HCT116 (cell line): ENCODE measurements around the gene PLCB4. TPM values are rescaled to one million over a fixed set of nuclear protein-coding genes. Genes with fewer than 3 reads are reported as not detected.

ENCODE experiments used
- ATAC-seq: fragments of 200-7000 bp; cut with Tn5 transposase; 2 replicates; pipeline ENCODE4 v1.9.1; 2020; ENCODE audit warnings: mild to moderate bottlenecking, moderate library complexity
- BruUV-seq: library from RNA; stranded (reverse); fragments of 400-500 nt; replicated peaks from 2 replicates; lab custom pipeline; 2021; lab: Mats Ljungman, UMichigan
- CTCF ChIA-PET: fragments of 300-600 bp; sonication (Branson Sonifier 250); formaldehyde crosslinking; loops from one replicate; lab custom pipeline; 2021; ENCODE audit warnings: antibody characterized with exemption; lab: Charles Lee
- POLR2A ChIA-PET: fragments of 300-600, 350-600 bp; sonication (Branson Sonifier 250); formaldehyde crosslinking; loops from one replicate; lab custom pipeline; 2021; ENCODE audit warnings: antibody characterized with exemption; lab: Charles Lee
- RAD21 ChIA-PET, 2 experiments: fragments of 300-600 bp; sonication (Branson Sonifier 250); formaldehyde crosslinking; loops; one replicate each; lab custom pipeline; 2023; ENCODE audit warnings: low total read pairs in 2 of 2; ENCODE audit not compliant: uncharacterized antibody in 2 of 2, unreplicated experiment in 2 of 2, low non-redundant PET in 1 of 2; lab: Charles Lee
- DNase-seq: peaks from one replicate; pipeline ENCODE4 v3.0.0-alpha.2; 2010; ENCODE audit warnings: low read depth, low spot score
- H2AFZ ChIP-seq: fragments of 200-600 bp; shearing (Covaris generic), sonication (generic); 2 replicates; pipeline ENCODE4 v1.6.1; 2017; ENCODE audit warnings: low read depth, mixed run types, mixed read lengths, antibody characterized with exemption, low read length; ENCODE audit not compliant: poor library complexity, severe bottlenecking
- H3K27ac ChIP-seq: 2 replicates; pipeline ENCODE4 v1.5.1; 2012; ENCODE audit warnings: low read depth, low read length
- H3K27me3 ChIP-seq: fragments of 200-600 bp; sonication (generic); 2 replicates; pipeline ENCODE4 v1.6.1; 2016; ENCODE audit warnings: mixed run types, low read length, mixed read lengths; ENCODE audit not compliant: insufficient read depth
- H3K36me3 ChIP-seq, 2 experiments: fragments of 200-500 bp in 1 of 2; fragments of 200-600 bp in 1 of 2; sonication (Bioruptor generic) in 1 of 2; sonication (generic) in 1 of 2; 2 replicates each; pipeline versions ENCODE4 v1.5.1 to v1.6.1; 2014 to 2016; ENCODE audit warnings: low read length in 2 of 2, inconsistent platforms in 1 of 2, mixed read lengths in 1 of 2, mixed run types in 1 of 2; ENCODE audit not compliant: insufficient read depth in 2 of 2, control insufficient read depth in 1 of 2
- H3K4me1 ChIP-seq, 2 experiments: fragments of 200-600 bp in 1 of 2; sonication (generic) in 1 of 2; 2 replicates each; pipeline versions ENCODE4 v1.5.1 to v1.6.1; 2012 to 2017; ENCODE audit warnings: low read length in 2 of 2, inconsistent platforms in 1 of 2, mild to moderate bottlenecking in 1 of 2, mixed read lengths in 1 of 2, mixed run types in 1 of 2, moderate library complexity in 1 of 2; ENCODE audit not compliant: insufficient read depth in 2 of 2, control insufficient read depth in 1 of 2
- H3K4me2 ChIP-seq: fragments of 200-600 bp; sonication (generic); 2 replicates; pipeline ENCODE4 v1.6.1; 2017; ENCODE audit warnings: mixed run types, low read length, mixed read lengths
- H3K4me3 ChIP-seq, 2 experiments: fragments of 200-600 bp in 1 of 2; sonication (generic) in 1 of 2; replicated peaks in 1 of 2; 2 replicates each; pipeline ENCODE4 v1.5.1; 2011 to 2016; ENCODE audit warnings: low read length in 2 of 2, control low read depth in 1 of 2, low read depth in 1 of 2, mild to moderate bottlenecking in 1 of 2, mixed read lengths in 1 of 2, mixed run types in 1 of 2
- H3K79me2 ChIP-seq: fragments of 200-600 bp; sonication (generic); 2 replicates; pipeline ENCODE4 v1.6.1; 2017; ENCODE audit warnings: mild to moderate bottlenecking, mixed run types, low read length, moderate library complexity, mixed read lengths; ENCODE audit not compliant: insufficient read depth
- H3K9ac ChIP-seq: fragments of 200-600 bp; sonication (generic); 2 replicates; pipeline ENCODE4 v1.6.1; 2016; ENCODE audit warnings: low read length, mixed read lengths
- H3K9me2 ChIP-seq: fragments of 200-600 bp; sonication (generic), shearing (Covaris generic); 2 replicates; pipeline ENCODE4 v1.6.1; 2017; ENCODE audit warnings: mixed run types, mild to moderate bottlenecking, moderate library complexity; ENCODE audit not compliant: insufficient read depth
- H3K9me3 ChIP-seq, 2 experiments: fragments of 200-500 bp in 1 of 2; fragments of 200-600 bp in 1 of 2; sonication (Bioruptor generic) in 1 of 2; sonication (generic) in 1 of 2; 2 replicates each; pipeline ENCODE4 v1.6.1; 2014 to 2017; ENCODE audit warnings: low read length in 2 of 2, mixed read lengths in 2 of 2, inconsistent platforms in 1 of 2, low read depth in 1 of 2, mild to moderate bottlenecking in 1 of 2, mixed run types in 1 of 2, moderate library complexity in 1 of 2; ENCODE audit not compliant: control insufficient read depth in 1 of 2, insufficient read depth in 1 of 2
- H4K20me1 ChIP-seq: fragments of 200-600 bp; sonication (generic), shearing (Covaris generic); 2 replicates; pipeline ENCODE4 v1.6.1; 2017; ENCODE audit warnings: mixed run types, mild to moderate bottlenecking, moderate library complexity; ENCODE audit not compliant: insufficient read depth
- CBX3 ChIP-seq: IDR thresholded peaks from 2 replicates; pipeline ENCODE4 v1.6.1; 2012; ENCODE audit warnings: low read depth
- CEBPB ChIP-seq: IDR thresholded peaks from 2 replicates; pipeline ENCODE4 v1.6.1; 2012; ENCODE audit warnings: low read depth
- ELF1 ChIP-seq: IDR thresholded peaks from 2 replicates; pipeline ENCODE4 v1.6.1; 2012; ENCODE audit warnings: low read depth, borderline replicate concordance
- EZH2phosphoT487 ChIP-seq: fragments of 200-600 bp; IDR thresholded peaks from 2 replicates; pipeline ENCODE4 v1.6.1; 2018; ENCODE audit warnings: antibody characterized with exemption, borderline replicate concordance
- POLR2A ChIP-seq: IDR thresholded peaks from 2 replicates; pipeline ENCODE4 v1.7.0; 2011; ENCODE audit warnings: borderline replicate concordance; ENCODE audit not compliant: insufficient read depth, insufficient read length; ENCODE audit errors: extremely low read depth
- SIN3A ChIP-seq: IDR thresholded peaks from 2 replicates; pipeline ENCODE4 v1.6.1; 2012; ENCODE audit warnings: low read depth
- YY1 ChIP-seq: IDR thresholded peaks from 2 replicates; pipeline ENCODE4 v1.6.1; 2011; ENCODE audit warnings: low read length, low read depth, moderate library complexity, mild to moderate bottlenecking; ENCODE audit not compliant: insufficient replicate concordance; ENCODE audit errors: extremely low read depth
- intact Hi-C: fragments of 100-400 bp; cut with micrococcal nuclease; formaldehyde crosslinking; loops from 2 replicates; pipeline ENCODE4 v1.10.0; 2022
- total RNA-seq: library from RNA; stranded (reverse); gene quantifications from one replicate; pipeline ENCODE4 v1.2.1, GENCODE V29; 2021; ENCODE audit not compliant: unreplicated experiment
- TF ChIP-seq, protein P1 (sequence below): IDR thresholded peaks from 2 replicates; pipeline ENCODE4 v1.6.1; 2012
- TF ChIP-seq, protein P2 (sequence below): IDR thresholded peaks from 2 replicates; pipeline ENCODE4 v1.6.1; 2011; ENCODE audit warnings: mild to moderate bottlenecking, low read length, moderate library complexity; ENCODE audit not compliant: insufficient replicate concordance; ENCODE audit errors: extremely low read depth
- TF ChIP-seq, protein P3 (sequence below), 3 experiments: fragments of 200-600 bp in 1 of 3; sonication (generic) in 1 of 3; IDR thresholded peaks in 2 of 3; conservative IDR thresholded peaks in 1 of 3; 2 replicates each; pipeline ENCODE4 v1.5.1; 2012 to 2017; ENCODE audit warnings: low read depth in 2 of 3, low read length in 2 of 3, antibody characterized with exemption in 1 of 3, borderline replicate concordance in 1 of 3, control low read depth in 1 of 3, mild to moderate bottlenecking in 1 of 3, mixed read lengths in 1 of 3, mixed run types in 1 of 3, moderate library complexity in 1 of 3; ENCODE audit not compliant: insufficient read depth in 1 of 3
- TF ChIP-seq, protein P4 (sequence below): IDR thresholded peaks from 2 replicates; pipeline ENCODE4 v1.6.1; 2012; ENCODE audit warnings: low read depth

The PLCB4 gene
- total RNA-seq, 1 experiment from 2014 or later, result 2.5 TPM

DNA sequence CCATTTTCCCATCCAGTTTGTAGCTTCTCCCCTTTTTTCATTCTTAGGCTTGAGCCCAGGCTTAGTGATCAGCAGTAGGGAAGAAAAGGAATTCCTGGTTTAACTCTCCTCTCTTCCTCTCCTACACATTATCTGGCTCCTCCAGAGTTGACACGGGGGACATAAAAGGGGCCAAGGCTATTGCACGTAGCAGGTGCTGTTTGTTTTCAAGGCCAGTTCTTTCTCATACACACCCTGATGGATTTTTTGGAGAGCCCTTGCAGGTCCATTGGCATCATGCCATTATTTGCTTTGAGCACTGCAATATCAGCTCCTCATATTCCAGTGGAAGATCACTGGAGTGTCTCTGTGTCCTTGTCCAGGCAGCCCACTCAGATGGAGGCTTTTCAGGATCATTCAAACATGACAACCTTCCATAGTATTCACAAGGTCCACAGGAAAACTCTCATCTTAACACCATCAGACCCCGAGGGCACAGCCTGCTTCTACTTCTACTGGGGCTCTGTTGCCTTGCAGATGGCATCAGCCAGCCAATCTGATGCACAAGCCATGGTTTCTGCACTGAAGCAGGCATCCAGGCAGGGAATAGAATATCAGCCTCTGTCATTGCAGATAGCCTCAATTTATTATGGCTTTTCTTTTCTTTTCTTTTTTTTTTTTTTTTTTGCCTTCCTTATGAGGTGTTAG is 18.8 kb downstream of the PLCB4 start:
- H3K27ac ChIP-seq, result no peak overlapping the region
- RAD21 ChIA-PET, result no interaction called here
- TF ChIP-seq CBX3 (no peak), SIN3A (no peak), ELF1 (no peak), YY1 (no peak), POLR2A (no peak), EZH2phosphoT487 (no peak), CEBPB (no peak)
- TF ChIP-seq, protein P1, sequence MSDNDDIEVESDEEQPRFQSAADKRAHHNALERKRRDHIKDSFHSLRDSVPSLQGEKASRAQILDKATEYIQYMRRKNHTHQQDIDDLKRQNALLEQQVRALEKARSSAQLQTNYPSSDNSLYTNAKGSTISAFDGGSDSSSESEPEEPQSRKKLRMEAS, result no peak
- TF ChIP-seq, protein P2, sequence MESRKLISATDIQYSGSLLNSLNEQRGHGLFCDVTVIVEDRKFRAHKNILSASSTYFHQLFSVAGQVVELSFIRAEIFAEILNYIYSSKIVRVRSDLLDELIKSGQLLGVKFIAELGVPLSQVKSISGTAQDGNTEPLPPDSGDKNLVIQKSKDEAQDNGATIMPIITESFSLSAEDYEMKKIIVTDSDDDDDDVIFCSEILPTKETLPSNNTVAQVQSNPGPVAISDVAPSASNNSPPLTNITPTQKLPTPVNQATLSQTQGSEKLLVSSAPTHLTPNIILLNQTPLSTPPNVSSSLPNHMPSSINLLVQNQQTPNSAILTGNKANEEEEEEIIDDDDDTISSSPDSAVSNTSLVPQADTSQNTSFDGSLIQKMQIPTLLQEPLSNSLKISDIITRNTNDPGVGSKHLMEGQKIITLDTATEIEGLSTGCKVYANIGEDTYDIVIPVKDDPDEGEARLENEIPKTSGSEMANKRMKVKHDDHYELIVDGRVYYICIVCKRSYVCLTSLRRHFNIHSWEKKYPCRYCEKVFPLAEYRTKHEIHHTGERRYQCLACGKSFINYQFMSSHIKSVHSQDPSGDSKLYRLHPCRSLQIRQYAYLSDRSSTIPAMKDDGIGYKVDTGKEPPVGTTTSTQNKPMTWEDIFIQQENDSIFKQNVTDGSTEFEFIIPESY, result no peak
- TF ChIP-seq, protein P3, sequence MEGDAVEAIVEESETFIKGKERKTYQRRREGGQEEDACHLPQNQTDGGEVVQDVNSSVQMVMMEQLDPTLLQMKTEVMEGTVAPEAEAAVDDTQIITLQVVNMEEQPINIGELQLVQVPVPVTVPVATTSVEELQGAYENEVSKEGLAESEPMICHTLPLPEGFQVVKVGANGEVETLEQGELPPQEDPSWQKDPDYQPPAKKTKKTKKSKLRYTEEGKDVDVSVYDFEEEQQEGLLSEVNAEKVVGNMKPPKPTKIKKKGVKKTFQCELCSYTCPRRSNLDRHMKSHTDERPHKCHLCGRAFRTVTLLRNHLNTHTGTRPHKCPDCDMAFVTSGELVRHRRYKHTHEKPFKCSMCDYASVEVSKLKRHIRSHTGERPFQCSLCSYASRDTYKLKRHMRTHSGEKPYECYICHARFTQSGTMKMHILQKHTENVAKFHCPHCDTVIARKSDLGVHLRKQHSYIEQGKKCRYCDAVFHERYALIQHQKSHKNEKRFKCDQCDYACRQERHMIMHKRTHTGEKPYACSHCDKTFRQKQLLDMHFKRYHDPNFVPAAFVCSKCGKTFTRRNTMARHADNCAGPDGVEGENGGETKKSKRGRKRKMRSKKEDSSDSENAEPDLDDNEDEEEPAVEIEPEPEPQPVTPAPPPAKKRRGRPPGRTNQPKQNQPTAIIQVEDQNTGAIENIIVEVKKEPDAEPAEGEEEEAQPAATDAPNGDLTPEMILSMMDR (IDR thresholded peaks at IDR 0.05 in 2 of 3, conservative IDR thresholded peaks at IDR 0.05 in 1 of 3; ENCODE audit: borderline replicate concordance in 1 of 3, insufficient read depth in 1 of 3, low read depth in 2 of 3, low read length in 2 of 3), result no peak
- TF ChIP-seq, protein P4, sequence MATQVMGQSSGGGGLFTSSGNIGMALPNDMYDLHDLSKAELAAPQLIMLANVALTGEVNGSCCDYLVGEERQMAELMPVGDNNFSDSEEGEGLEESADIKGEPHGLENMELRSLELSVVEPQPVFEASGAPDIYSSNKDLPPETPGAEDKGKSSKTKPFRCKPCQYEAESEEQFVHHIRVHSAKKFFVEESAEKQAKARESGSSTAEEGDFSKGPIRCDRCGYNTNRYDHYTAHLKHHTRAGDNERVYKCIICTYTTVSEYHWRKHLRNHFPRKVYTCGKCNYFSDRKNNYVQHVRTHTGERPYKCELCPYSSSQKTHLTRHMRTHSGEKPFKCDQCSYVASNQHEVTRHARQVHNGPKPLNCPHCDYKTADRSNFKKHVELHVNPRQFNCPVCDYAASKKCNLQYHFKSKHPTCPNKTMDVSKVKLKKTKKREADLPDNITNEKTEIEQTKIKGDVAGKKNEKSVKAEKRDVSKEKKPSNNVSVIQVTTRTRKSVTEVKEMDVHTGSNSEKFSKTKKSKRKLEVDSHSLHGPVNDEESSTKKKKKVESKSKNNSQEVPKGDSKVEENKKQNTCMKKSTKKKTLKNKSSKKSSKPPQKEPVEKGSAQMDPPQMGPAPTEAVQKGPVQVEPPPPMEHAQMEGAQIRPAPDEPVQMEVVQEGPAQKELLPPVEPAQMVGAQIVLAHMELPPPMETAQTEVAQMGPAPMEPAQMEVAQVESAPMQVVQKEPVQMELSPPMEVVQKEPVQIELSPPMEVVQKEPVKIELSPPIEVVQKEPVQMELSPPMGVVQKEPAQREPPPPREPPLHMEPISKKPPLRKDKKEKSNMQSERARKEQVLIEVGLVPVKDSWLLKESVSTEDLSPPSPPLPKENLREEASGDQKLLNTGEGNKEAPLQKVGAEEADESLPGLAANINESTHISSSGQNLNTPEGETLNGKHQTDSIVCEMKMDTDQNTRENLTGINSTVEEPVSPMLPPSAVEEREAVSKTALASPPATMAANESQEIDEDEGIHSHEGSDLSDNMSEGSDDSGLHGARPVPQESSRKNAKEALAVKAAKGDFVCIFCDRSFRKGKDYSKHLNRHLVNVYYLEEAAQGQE, result no peak
- TF ChIP-seq, all 23 proteins: peak for 0

More for the DNA sequence above, 18.8 kb downstream of the PLCB4 start:
- Histone ChIP-seq H3K27me3 (no peaks in the 10 kb centered on the region), H2AFZ (no peak overlapping the region), H4K20me1 (no peaks in the 10 kb centered on the region), H3K9me3 (no peaks in the 10 kb centered on the region), H3K9ac (no peak overlapping the region), H3K4me2 (no peak overlapping the region), H3K4me3 (no peak overlapping the region), H3K4me1 (no peaks in the 10 kb centered on the region), H3K9me2 (no peaks in the 10 kb centered on the region), H3K36me3 (no peaks in the 10 kb centered on the region), H3K79me2 (no peaks in the 10 kb centered on the region)
- ATAC-seq (no peak), DNase-seq (no peak)
- POLR2A ChIA-PET, result no interaction called here
- no TSS peak for BruUV-seq
- intact Hi-C loops, result no loop called here
- CTCF ChIA-PET, result no interaction called here
